Effector memory CD4-positive, alpha-beta T cell (primary cell): ENCODE data around the gene LYRM9.
"Not testable (repeated sequence)": the region's sequence is repeated elsewhere in the genome, so short reads cannot be mapped to it uniquely, and the experiment has no call there.

Experiments used
- DNase-seq, 3 donors: peaks; one replicate each; pipeline ENCODE4 v3.0.0-alpha.2; 2020
- H3K27ac ChIP-seq: 2 replicates; pipeline ENCODE4 v1.7.0; 2013; ENCODE audit warnings: mild to moderate bottlenecking, low read length, moderate library complexity; ENCODE audit not compliant: insufficient read depth, poor library complexity, severe bottlenecking
- H3K27me3 ChIP-seq: replicated peaks from 2 replicates; pipeline ENCODE4 v1.7.0; 2013; ENCODE audit warnings: mild to moderate bottlenecking, low read length; ENCODE audit not compliant: insufficient read depth, control insufficient read depth, poor library complexity, severe bottlenecking
- H3K36me3 ChIP-seq: 2 replicates; pipeline ENCODE4 v1.7.0; 2013; ENCODE audit warnings: mild to moderate bottlenecking, low read length, moderate library complexity; ENCODE audit not compliant: control insufficient read depth, insufficient read depth
- H3K4me1 ChIP-seq: 2 replicates; pipeline ENCODE4 v1.7.0; 2013; ENCODE audit warnings: low read length, mild to moderate bottlenecking; ENCODE audit not compliant: control insufficient read depth, insufficient read depth, poor library complexity, severe bottlenecking
- H3K4me3 ChIP-seq: 2 replicates; pipeline ENCODE4 v1.7.0; 2013; ENCODE audit warnings: low read length, low read depth, mild to moderate bottlenecking; ENCODE audit not compliant: insufficient read depth, poor library complexity, severe bottlenecking
- H3K9me3 ChIP-seq: 2 replicates; pipeline ENCODE4 v1.7.0; 2013; ENCODE audit warnings: mild to moderate bottlenecking, low read length, moderate library complexity; ENCODE audit not compliant: control insufficient read depth

Gene LYRM9

GRCh38 chr17:27860971-27861664 lies 32.0 kb downstream of the LYRM9 start:
- Histone ChIP-seq H3K9me3 (no peaks in the 10 kb centered on the region), H3K27ac (no peak overlapping the region), H3K27me3 (no peaks in the 10 kb centered on the region), H3K4me3 (no peak overlapping the region), H3K36me3 (no peaks in the 10 kb centered on the region), H3K4me1 (no peaks in the 10 kb centered on the region)
- DNase-seq: no peak

DNA sequence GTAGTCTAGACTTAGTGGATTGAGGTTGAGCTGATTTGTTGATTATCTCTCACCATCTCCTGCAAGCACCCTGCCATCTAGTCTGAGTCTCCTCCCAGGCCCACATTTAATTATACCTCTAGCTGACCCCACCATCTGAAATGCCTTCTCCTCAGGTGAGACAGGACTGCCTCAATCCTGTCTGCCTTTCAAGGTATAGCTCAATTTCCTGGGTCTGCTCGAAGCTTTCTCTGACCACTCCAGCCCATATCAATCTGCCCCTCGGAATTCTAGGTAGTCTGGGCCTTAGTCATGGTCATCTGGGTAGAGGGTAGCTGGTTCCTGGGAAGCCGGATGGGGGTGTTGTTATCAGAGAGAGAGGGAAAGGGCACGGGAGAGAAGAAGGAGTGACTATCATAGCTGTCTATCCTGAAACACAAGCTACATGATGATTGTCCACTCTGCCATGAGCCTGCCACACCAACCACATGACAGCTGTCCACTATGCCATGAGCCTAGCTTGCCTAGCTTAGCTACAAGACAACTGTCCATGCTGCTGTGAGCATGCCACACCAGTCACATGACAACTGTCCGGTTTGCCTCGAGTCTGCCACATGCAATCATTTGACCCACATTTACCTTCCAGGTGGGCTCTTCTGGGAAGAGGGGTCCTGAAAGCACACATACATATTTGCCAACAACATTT lies 34.4 kb downstream of the LYRM9 start:
- Histone ChIP-seq H3K27me3 (no peaks in the 10 kb centered on the region), H3K4me1 (no peaks in the 10 kb centered on the region), H3K27ac (no peak overlapping the region), H3K9me3 (no peaks in the 10 kb centered on the region), H3K4me3 (no peak overlapping the region), H3K36me3 (no peaks in the 10 kb centered on the region)
- DNase-seq: no peak

- Histone ChIP-seq H3K27me3 (no peaks in the 10 kb centered on the region), H3K4me3 (no peak overlapping the region), H3K4me1 (no peaks in the 10 kb centered on the region), H3K27ac (no peak overlapping the region), H3K36me3 (no peaks in the 10 kb centered on the region), H3K9me3 (no peaks in the 10 kb centered on the region)
- no peak for DNase-seq
These were observed 36.3 kb downstream of the LYRM9 start for GRCh38 chr17:27856676-27857432.

DNA sequence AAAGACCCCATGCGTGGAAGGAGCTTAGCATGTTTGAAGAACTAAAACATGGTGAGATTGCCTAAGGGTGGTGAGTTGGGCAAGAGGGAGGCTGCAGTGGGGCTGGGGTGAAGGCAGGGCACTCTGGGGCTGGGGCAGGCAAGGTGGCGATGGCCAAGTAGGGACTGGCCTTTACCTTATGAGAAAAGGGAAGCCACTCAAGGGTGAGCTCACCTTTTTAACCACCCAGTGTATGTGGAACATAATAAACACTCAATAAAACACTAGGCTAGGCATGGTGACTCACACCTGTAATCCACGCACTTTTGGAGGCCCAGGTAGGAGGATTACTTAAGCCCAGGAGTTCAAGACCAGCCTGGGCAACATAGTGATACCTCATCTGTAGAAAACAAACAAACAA lies 37.7 kb downstream of the LYRM9 start:
- DNase-seq: no peak
- no peaks in the 10 kb centered on the region for H3K9me3 ChIP-seq
- H3K4me1 ChIP-seq: no peaks in the 10 kb centered on the region
- no peaks in the 10 kb centered on the region for H3K27me3 ChIP-seq
- no peak overlapping the region for H3K4me3 ChIP-seq
- H3K27ac ChIP-seq: no peak overlapping the region
- H3K36me3 ChIP-seq: no peaks in the 10 kb centered on the region

GRCh38 chr17:27854163-27854562 lies 39.0 kb downstream of the LYRM9 start:
- Histone ChIP-seq H3K27me3 (no peaks in the 10 kb centered on the region), H3K27ac (no peak overlapping the region), H3K4me3 (no peak overlapping the region), H3K4me1 (no peaks in the 10 kb centered on the region), H3K36me3 (no peaks in the 10 kb centered on the region), H3K9me3 (no peaks in the 10 kb centered on the region)
- DNase-seq: no peak

DNA sequence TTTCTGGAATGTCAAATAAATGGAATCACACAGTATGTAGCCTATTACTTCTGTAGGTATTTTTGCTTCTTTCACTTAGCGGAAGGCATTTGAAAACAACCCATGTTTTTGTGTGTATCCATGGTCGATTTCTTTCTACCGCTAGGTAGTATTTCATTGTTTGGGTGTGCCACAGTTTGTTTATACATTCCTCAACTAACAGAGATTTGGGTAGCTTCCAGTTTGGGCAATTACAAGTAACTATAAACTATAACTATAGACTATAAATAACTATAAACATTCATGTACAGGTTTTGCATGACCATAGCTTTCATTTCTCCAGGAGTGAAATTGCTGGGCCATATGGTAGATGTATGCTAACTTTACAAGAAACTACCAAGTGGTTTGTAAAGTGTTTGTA lies 40.1 kb downstream of the LYRM9 start:
- Histone ChIP-seq H3K36me3 (no peaks in the 10 kb centered on the region), H3K27me3 (no peaks in the 10 kb centered on the region), H3K27ac (no peak overlapping the region), H3K4me3 (no peak overlapping the region), H3K9me3 (no peaks in the 10 kb centered on the region), H3K4me1 (no peaks in the 10 kb centered on the region)
- DNase-seq: no peak

- no peaks in the 10 kb centered on the region for H3K4me1 ChIP-seq
- no peaks in the 10 kb centered on the region for H3K9me3 ChIP-seq
- H3K27me3 ChIP-seq: no peaks in the 10 kb centered on the region
- DNase-seq: no peak
- H3K36me3 ChIP-seq: no peaks in the 10 kb centered on the region
- H3K4me3 ChIP-seq: no peak overlapping the region
- H3K27ac ChIP-seq: no peak overlapping the region
These were observed 43.5 kb downstream of the LYRM9 start for GRCh38 chr17:27849474-27850185.

DNA sequence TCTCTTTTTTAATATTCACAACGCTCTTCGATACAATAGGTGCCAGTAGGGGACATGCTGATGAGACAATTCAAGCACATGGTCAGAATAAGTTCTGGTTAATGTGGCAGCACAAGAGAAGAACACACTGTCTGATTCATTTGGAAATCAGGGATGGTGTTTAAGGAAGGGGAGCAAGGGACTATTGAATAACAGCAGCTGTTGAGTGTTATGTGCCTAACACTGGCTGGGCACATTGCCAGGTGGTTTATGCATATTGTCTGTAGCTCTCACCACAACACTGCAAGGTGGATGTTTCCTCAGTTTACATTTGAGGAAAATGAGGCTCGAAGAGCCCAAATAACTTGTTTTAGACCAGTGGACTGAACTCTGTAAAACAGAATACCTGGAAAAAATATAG lies 44.2 kb downstream of the LYRM9 start:
- Histone ChIP-seq H3K27ac (no peak overlapping the region), H3K4me3 (no peak overlapping the region), H3K9me3 (no peaks in the 10 kb centered on the region), H3K4me1 (no peaks in the 10 kb centered on the region), H3K27me3 (no peaks in the 10 kb centered on the region), H3K36me3 (no peaks in the 10 kb centered on the region)
- no peak for DNase-seq

GRCh38 chr17:27846808-27847307 lies 46.3 kb downstream of the LYRM9 start:
- not testable (repeated sequence) for H3K36me3 ChIP-seq, H3K27ac ChIP-seq, H3K27me3 ChIP-seq, DNase-seq, H3K4me1 ChIP-seq, H3K9me3 ChIP-seq
- H3K4me3 ChIP-seq: peak overlapping the region; percentile 33
